Caki2 (cell line): ENCODE data around the gene ATF7. TPM values are rescaled to one million over a fixed set of nuclear protein-coding genes. Genes with fewer than 3 reads are reported as not detected.

Experiments
- DNase-seq: peaks from one replicate; pipeline ENCODE4 v3.0.0-alpha.2; 2015; ENCODE audit warnings: low read depth
- in situ Hi-C: cut with HindIII; loops from 2 replicates; pipeline ENCODE4 v1.10.0; 2016; ENCODE audit warnings: low sequenced_read_pairs, low pct_unique_long_range_greater_than_20kb, mixed read lengths
- total RNA-seq: library from RNA; depleted of rRNA; stranded (reverse); fragments of >200 nt; shearing (Covaris generic); gene quantifications from 2 replicates; pipeline ENCODE4 v1.2.3, GENCODE V29; 2014; ENCODE audit warnings: low replicate concordance

Gene ATF7
- total RNA-seq, 1 experiment from 2014 or later, result 5.5 TPM

- in situ Hi-C loops, result no loop called here
These were observed 110.9 kb downstream of the ATF7 start for GRCh38 chr12:53515291-53515680.

GRCh38 chr12:53514628-53515290 lies 111.4 kb downstream of the ATF7 start:
- no peak for DNase-seq
- in situ Hi-C loops, result no loop called here

More at GRCh38 chr12:53515291-53515680, 110.9 kb downstream of the ATF7 start:
- no peak for DNase-seq

- in situ Hi-C loops, result no loop called here
- DNase-seq, result no peak
These were observed 112.3 kb downstream of the ATF7 start for GRCh38 chr12:53513712-53514410.

GRCh38 chr12:53510181-53510812 lies 115.9 kb downstream of the ATF7 start:
- no peak for DNase-seq
- in situ Hi-C loops, result no loop called here

GRCh38 chr12:53508534-53509170 lies 117.5 kb downstream of the ATF7 start:
- DNase-seq, result peak; percentile 91
- in situ Hi-C loops, result no loop called here

GRCh38 chr12:53507603-53507885 lies 118.6 kb downstream of the ATF7 start:
- in situ Hi-C loops, result no loop called here
- DNase-seq, result no peak

GRCh38 chr12:53506881-53507602 lies 119.1 kb downstream of the ATF7 start, which contains the start of gene NPFF:
Gene NPFF (minus strand): TSS chr12:53507484. CDS start chr12:53507474, 10 bp downstream.
- DNase-seq, result no peak
- in situ Hi-C loops, result no loop called here

GRCh38 chr12:53506450-53506785 lies 119.8 kb downstream of the ATF7 start:
- in situ Hi-C loops, result no loop called here
- no peak for DNase-seq

- in situ Hi-C loops, result no loop called here
- no peak for DNase-seq
These were observed 120.4 kb downstream of the ATF7 start for GRCh38 chr12:53505555-53506449.

- in situ Hi-C loops, result no loop called here
These were observed 121.1 kb downstream of the ATF7 start for GRCh38 chr12:53505086-53505485.

GRCh38 chr12:53504004-53504920 lies 121.9 kb downstream of the ATF7 start:
- DNase-seq, result no peak
- in situ Hi-C loops, result no loop called here

More at GRCh38 chr12:53505086-53505485, 121.1 kb downstream of the ATF7 start:
- no peak for DNase-seq

- in situ Hi-C loops, result no loop called here
- no peak for DNase-seq
These were observed 123.0 kb downstream of the ATF7 start for GRCh38 chr12:53502983-53503728.

GRCh38 chr12:53502331-53502730 lies 123.9 kb downstream of the ATF7 start:
- in situ Hi-C loops, result no loop called here

GRCh38 chr12:53501615-53502181 lies 124.5 kb downstream of the ATF7 start:
- no peak for DNase-seq
- in situ Hi-C loops, result no loop called here

More at GRCh38 chr12:53502331-53502730, 123.9 kb downstream of the ATF7 start:
- DNase-seq, result peak; percentile 65

- in situ Hi-C loops, result no loop called here
- DNase-seq, result peak; percentile 100
These were observed 125.2 kb downstream of the ATF7 start, which contains the start of gene TARBP2 for GRCh38 chr12:53500776-53501614. Gene TARBP2 (plus strand): TSS chr12:53501283. CDS start chr12:53501409, 126 bp downstream.
